Body of pancreas (tissue), 4 donors: ENCODE results near the gene GLS2. TPM values are rescaled to one million over a fixed set of nuclear protein-coding genes. Genes with fewer than 3 reads are reported as not detected.
A peak's percentile ranks its signal among the peaks of the same experiment; 100 is the strongest.

Experiments used
- ATAC-seq: fragments of 150-250 bp; one replicate; pipeline ENCODE4 v1.9.1; 2016
- DNase-seq, 4 donors: peaks; one replicate each; pipeline ENCODE4 v3.0.0-alpha.2; 2019
- H3K27ac ChIP-seq, 4 donors: fragments of 200-600 bp; sonication (generic); 1 replicate in 3 of 4; 2 replicates in 1 of 4; pipeline versions ENCODE4 v1.5.1 to v1.6.1; 2016 to 2019; ENCODE audit warnings: mild to moderate bottlenecking in 1 of 4, mixed read lengths in 1 of 4, moderate library complexity in 1 of 4
- H3K27me3 ChIP-seq, 2 donors: fragments of 200-600 bp; sonication (generic); one replicate each; pipeline ENCODE4 v1.6.0; 2016; ENCODE audit warnings: mild to moderate bottlenecking in 1 of 2
- H3K36me3 ChIP-seq, 2 donors: fragments of 200-600 bp; sonication (generic); replicated peaks in 1 of 2; 2 replicates each; pipeline ENCODE4 v1.5.1; 2016; ENCODE audit warnings: low read depth in 2 of 2; ENCODE audit not compliant: insufficient read depth in 1 of 2
- H3K4me1 ChIP-seq: fragments of 200-600 bp; sonication (generic); one replicate; pipeline ENCODE4 v1.6.0; 2016
- H3K4me3 ChIP-seq, 2 donors: fragments of 200-600 bp; sonication (generic); 1 replicate in 1 of 2; 2 replicates in 1 of 2; pipeline ENCODE4 v1.5.1; 2016 to 2019
- H3K9me3 ChIP-seq, 3 donors: fragments of 200-600 bp; sonication (generic); 1 replicate in 2 of 3; 2 replicates in 1 of 3; pipeline ENCODE4 v1.5.1; 2016
- POLR2A ChIP-seq, 3 donors: fragments of 450-650 bp; IDR thresholded peaks; one replicate each; pipeline ENCODE4 v1.6.1; 2016; ENCODE audit warnings: antibody characterized with exemption in 3 of 3, mild to moderate bottlenecking in 2 of 3
- WGBS, 2 donors: methylation state at CpG; one replicate each; pipeline ENCODE4 v1.1.5; 2017; 5-methylcytosine and 5-hydroxymethylcytosine counted together
- intact Hi-C: fragments of 100-400 bp; cut with DNase I; formaldehyde crosslinking; loops from one replicate; pipeline ENCODE4 v1.15.1; 2023
- total RNA-seq, 2 donors: library from RNA; depleted of rRNA; stranded (reverse); fragments of >200 nt; gene quantifications; one replicate each; pipeline ENCODE4 v1.1.0, GENCODE V29; 2016
- TF ChIP-seq, protein P1 (sequence below), 7 experiments: fragments of 450-650 bp in 4 of 7; fragments of 200-600 bp in 3 of 7; sonication (generic) in 3 of 7; IDR thresholded peaks; one replicate each; pipeline ENCODE4 v1.5.1; 2016 to 2019; ENCODE audit warnings: antibody characterized with exemption in 7 of 7

Gene GLS2
- total RNA-seq, 2 donors from 2014 or later, result 44.4 to 45.5 TPM

DNA sequence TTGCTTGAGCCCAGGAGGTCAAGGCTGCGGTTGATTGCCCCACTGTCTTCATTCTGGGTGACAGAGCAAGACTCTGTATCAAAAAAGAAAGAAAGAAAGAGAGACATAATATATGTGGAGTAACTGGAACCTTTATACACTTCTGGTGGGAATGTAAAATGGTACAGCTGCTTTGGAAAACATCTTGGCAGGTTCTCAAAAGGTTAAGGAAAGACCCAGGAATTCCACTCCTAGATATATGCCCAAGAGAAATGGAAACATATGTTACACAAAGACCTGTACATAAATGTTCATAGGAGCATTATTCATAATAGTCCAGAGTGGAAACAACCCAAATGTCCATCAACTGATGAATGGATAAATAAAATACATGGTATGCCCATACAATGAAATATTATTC lies 40.9 kb upstream of the GLS2 start:
- TF ChIP-seq POLR2A (IDR thresholded peaks at IDR 0.05), result no peak
- TF ChIP-seq, protein P1, sequence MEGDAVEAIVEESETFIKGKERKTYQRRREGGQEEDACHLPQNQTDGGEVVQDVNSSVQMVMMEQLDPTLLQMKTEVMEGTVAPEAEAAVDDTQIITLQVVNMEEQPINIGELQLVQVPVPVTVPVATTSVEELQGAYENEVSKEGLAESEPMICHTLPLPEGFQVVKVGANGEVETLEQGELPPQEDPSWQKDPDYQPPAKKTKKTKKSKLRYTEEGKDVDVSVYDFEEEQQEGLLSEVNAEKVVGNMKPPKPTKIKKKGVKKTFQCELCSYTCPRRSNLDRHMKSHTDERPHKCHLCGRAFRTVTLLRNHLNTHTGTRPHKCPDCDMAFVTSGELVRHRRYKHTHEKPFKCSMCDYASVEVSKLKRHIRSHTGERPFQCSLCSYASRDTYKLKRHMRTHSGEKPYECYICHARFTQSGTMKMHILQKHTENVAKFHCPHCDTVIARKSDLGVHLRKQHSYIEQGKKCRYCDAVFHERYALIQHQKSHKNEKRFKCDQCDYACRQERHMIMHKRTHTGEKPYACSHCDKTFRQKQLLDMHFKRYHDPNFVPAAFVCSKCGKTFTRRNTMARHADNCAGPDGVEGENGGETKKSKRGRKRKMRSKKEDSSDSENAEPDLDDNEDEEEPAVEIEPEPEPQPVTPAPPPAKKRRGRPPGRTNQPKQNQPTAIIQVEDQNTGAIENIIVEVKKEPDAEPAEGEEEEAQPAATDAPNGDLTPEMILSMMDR (IDR thresholded peaks at IDR 0.05), result no peak
- peaks cover 21% of the 10 kb centered on the region for H3K4me1 ChIP-seq

DNA sequence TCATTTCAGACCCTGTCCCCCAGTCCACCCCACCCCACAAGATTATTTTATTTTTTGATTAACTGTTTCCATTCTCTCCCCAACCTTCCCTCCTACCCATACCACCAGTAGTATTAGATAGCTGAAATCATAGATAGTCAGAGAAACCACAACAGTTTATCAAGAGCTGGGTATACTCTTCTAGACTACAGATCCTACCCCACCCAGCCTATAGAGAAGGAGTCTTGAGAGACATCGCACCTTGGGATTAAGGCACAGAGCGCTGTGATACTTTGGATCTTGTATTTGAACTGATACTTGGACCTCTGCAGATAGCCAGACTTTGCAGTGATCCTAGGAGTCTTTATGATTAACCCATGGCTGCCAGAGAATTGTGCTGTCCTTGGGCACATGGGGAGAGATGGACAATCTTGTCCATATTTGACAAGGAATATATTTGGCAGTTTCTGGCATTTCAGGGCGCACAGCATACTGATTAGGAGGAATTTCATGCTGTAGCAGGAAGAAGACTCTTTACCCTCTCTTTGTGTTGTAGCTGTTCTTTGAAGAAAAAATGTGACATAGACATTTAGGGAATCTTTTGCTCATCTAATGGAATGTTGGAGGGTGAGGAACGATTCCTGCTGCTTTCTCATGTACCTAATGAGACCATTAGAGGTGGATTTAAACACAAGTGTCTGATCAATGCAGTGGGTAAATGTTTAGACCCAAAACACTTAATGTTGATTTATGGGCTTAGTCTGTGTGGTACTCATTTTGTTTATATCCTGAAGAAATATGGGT lies 34.6 kb upstream of the GLS2 start:
- no peak for ATAC-seq
- H3K9me3 ChIP-seq, result no peaks in the 10 kb centered on the region
- peak overlapping the region; percentile 66 to 91 (median 86) for H3K27ac ChIP-seq
- TF ChIP-seq, protein P1 (IDR thresholded peaks at IDR 0.05), result no peak
- no peak for TF ChIP-seq POLR2A (IDR thresholded peaks at IDR 0.05)
- intact Hi-C loops, result no loop called here
- H3K4me1 ChIP-seq, result peaks cover 22% of the 10 kb centered on the region
- no peaks in the 10 kb centered on the region for H3K27me3 ChIP-seq
- 7 to 13% methylated on average over 4 of the region's 4 CpGs for WGBS, 2 donors
- no peak for DNase-seq
- no peaks in the 10 kb centered on the region for H3K36me3 ChIP-seq
- peak overlapping the region in 1 of 2 donors; percentile 46 for H3K4me3 ChIP-seq

More for the DNA sequence above, 40.9 kb upstream of the GLS2 start:
- intact Hi-C loops, result no loop called here
- H3K27me3 ChIP-seq, result no peaks in the 10 kb centered on the region
- no peak overlapping the region for H3K4me3 ChIP-seq
- DNase-seq (no peak), ATAC-seq (no peak)
- WGBS, 2 donors, result 93 to 96% methylated on average over 1 of the region's 1 CpG
- H3K36me3 ChIP-seq, result no peaks in the 10 kb centered on the region
- H3K27ac ChIP-seq, result peak overlapping the region in 1 of 4 donors; percentile 78
- no peaks in the 10 kb centered on the region for H3K9me3 ChIP-seq

DNA sequence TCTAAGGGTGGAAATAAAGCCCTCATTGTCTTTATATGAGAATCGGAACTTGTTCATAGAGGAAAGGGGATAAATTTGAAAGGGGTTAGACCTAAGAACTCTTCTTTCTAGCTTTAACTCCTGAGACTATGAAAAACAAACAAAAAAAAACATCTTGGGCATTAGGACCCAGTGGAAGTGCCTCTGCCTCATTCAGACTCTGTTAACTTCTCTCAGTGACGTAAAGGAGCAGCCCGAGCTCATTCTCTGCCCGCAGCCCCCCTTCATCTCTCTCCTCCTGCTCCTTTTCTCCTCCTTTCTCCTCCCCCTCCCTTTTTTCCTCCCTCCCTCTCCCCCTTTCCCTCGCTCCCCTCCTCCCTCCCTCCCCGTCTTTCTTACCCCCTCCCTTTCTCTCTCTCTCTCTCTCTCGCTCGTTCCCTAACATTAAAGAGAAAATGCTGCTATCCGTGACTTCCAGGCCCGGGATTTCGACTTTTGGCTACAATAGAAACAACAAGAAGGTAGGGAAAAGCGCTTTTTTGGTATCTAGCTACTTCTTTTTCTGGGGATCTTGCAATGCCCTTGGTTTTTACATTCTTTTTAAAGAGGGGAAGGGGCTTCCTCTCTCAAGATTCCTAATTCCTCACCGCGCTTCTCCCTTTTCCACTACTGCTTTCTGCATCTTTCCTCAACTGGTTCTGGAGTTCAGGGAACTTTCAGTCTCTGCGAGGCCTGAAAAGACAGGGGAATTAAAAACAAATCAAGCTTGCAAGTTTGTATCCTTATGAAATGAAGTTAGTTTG lies 33.8 kb upstream of the GLS2 start, which contains the start of gene RBMS2:
RBMS2 (plus strand) TSS at position 231 of the 782 bp plus-strand sequence; CDS start at position 435, 204 bp downstream.
- Histone ChIP-seq H3K4me3 (peak within 1 kb of the TSS; percentile 8 to 46), H3K9me3 (no peaks in the 10 kb centered on the region), H3K36me3 (no peaks in the 10 kb centered on the region), H3K27ac (peak within 1 kb of the TSS; percentile 66 to 91 (median 86)), H3K4me1 (peaks cover 14% of the 10 kb centered on the region), H3K27me3 (no peaks in the 10 kb centered on the region)
- 1 to 2% methylated on average over 14 to 15 of the region's 15 CpGs for WGBS, 2 donors
- ATAC-seq, result peak; percentile 95
- intact Hi-C loops, result no loop called here
- DNase-seq, result peak; percentile 75 to 89 (median 82)
- TF ChIP-seq, protein P1 (IDR thresholded peaks at IDR 0.05), result no peak
- TF ChIP-seq POLR2A (IDR thresholded peaks at IDR 0.05), result peak in 1 of 3 donors; percentile 40

DNA sequence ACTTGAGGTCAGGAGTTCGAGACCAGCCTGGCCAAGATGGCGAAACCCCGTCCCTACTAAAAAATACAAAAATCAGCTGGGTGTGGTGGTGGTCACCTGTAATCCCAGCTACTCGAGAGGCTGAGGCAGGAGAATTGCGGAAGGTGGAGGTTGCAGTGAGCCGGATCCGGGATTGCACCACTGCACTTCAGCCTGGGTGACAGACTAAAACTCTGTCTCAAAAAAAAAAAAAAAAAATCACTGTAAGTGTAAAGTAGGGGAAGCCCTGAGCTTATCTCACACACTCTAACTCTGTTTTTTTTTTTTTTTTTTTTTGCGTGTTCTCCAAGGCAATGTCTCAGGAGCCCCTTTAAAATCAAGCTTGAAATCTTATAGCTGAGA lies 33.2 kb upstream of the GLS2 start:
- intact Hi-C loops, result no loop called here
- no peaks in the 10 kb centered on the region for H3K27me3 ChIP-seq
- DNase-seq (no peak), ATAC-seq (peak; percentile 6)
- H3K4me3 ChIP-seq, result peak overlapping the region in 1 of 2 donors; percentile 46
- WGBS, 2 donors, result 40 to 62% methylated on average over 8 of the region's 8 CpGs
- no peaks in the 10 kb centered on the region for H3K36me3 ChIP-seq
- no peaks in the 10 kb centered on the region for H3K9me3 ChIP-seq
- peaks cover 13% of the 10 kb centered on the region for H3K4me1 ChIP-seq
- H3K27ac ChIP-seq, result peak overlapping the region; percentile 66 to 91 (median 86)
- TF ChIP-seq, protein P1 (IDR thresholded peaks at IDR 0.05), result no peak
- TF ChIP-seq POLR2A (IDR thresholded peaks at IDR 0.05), result no peak
